HepG2 (cell line): ENCODE data around the gene DNAJA3. TPM values are rescaled to one million over a fixed set of nuclear protein-coding genes. Genes with fewer than 3 reads are reported as not detected.

Experiments
- FOXP4 ChIP-seq: sonication (generic); formaldehyde crosslinking; IDR thresholded peaks from 2 replicates; pipeline ENCODE4 v1.4.0; 2020; ENCODE audit warnings: missing genetic modification reagents
- ISL2 ChIP-seq: sonication (generic); formaldehyde crosslinking; IDR thresholded peaks from 2 replicates; pipeline ENCODE4 v1.5.0; 2020; ENCODE audit warnings: missing genetic modification reagents
- KMT2A ChIP-seq: sonication (generic); formaldehyde crosslinking; IDR thresholded peaks from 2 replicates; pipeline ENCODE4 v1.4.0; 2020; ENCODE audit warnings: missing genetic modification reagents
- MEIS2 ChIP-seq: sonication (generic); formaldehyde crosslinking; IDR thresholded peaks from 2 replicates; pipeline ENCODE4 v1.9.0; 2021; ENCODE audit warnings: mild to moderate bottlenecking, missing genetic modification reagents
- SALL1 ChIP-seq: sonication (generic); formaldehyde crosslinking; IDR thresholded peaks from 2 replicates; pipeline ENCODE4 v1.8.0; 2022; ENCODE audit warnings: mild to moderate bottlenecking, missing genetic modification reagents
- SP4 ChIP-seq: sonication (generic); formaldehyde crosslinking; IDR thresholded peaks from 2 replicates; pipeline ENCODE4 v1.8.1; 2023; ENCODE audit warnings: mild to moderate bottlenecking, missing genetic modification reagents
- TAF1 ChIP-seq: sonication (generic); formaldehyde crosslinking; IDR thresholded peaks from 2 replicates; pipeline ENCODE4 v1.4.0; 2020; ENCODE audit warnings: missing genetic modification reagents
- TERF1 ChIP-seq: sonication (generic); formaldehyde crosslinking; IDR thresholded peaks from 2 replicates; pipeline ENCODE4 v1.8.0; 2022; ENCODE audit warnings: mild to moderate bottlenecking, missing genetic modification reagents, moderate library complexity
- ZBTB46 ChIP-seq: sonication (generic); formaldehyde crosslinking; IDR thresholded peaks from 2 replicates; pipeline ENCODE4 v1.4.0; 2020; ENCODE audit warnings: mild to moderate bottlenecking, missing genetic modification reagents, borderline replicate concordance
- ZNF101 ChIP-seq: sonication (generic); formaldehyde crosslinking; IDR thresholded peaks from 2 replicates; pipeline ENCODE4 v1.4.0; 2020; ENCODE audit warnings: mild to moderate bottlenecking, low read depth, missing genetic modification reagents, borderline replicate concordance
- ZNF34 ChIP-seq: sonication (generic); formaldehyde crosslinking; IDR thresholded peaks from 2 replicates; pipeline ENCODE4 v1.4.0; 2020; ENCODE audit warnings: mild to moderate bottlenecking, missing genetic modification reagents, borderline replicate concordance
- ZNF709 ChIP-seq: sonication (generic); formaldehyde crosslinking; IDR thresholded peaks from 2 replicates; pipeline ENCODE4 v1.5.0; 2020; ENCODE audit warnings: mild to moderate bottlenecking, missing genetic modification reagents
- ZNF761 ChIP-seq: sonication (generic); formaldehyde crosslinking; conservative IDR thresholded peaks from 2 replicates; pipeline ENCODE4 v1.4.0; 2020; ENCODE audit warnings: mild to moderate bottlenecking, missing genetic modification reagents
- ZNF816 ChIP-seq: sonication (generic); formaldehyde crosslinking; IDR thresholded peaks from 2 replicates; pipeline ENCODE4 v1.8.0; 2022; ENCODE audit warnings: missing genetic modification reagents, mild to moderate bottlenecking, borderline replicate concordance
- polyA plus RNA-seq, 8 experiments: library from polyadenylated mRNA; depleted of rRNA in 3 of 8; stranded (reverse) in 7 of 8; unstranded in 1 of 8; fragments of >200 nt; fragmentation: Illumina TruSeq in 4 of 8; extraction: Trizol in 4 of 8; gene quantifications; 2 replicates each; pipeline versions ENCODE4 v1.2.1 to v1.2.3, GENCODE V29; 2011 to 2016; ENCODE audit warnings: low read depth in 4 of 8, missing spikeins in 1 of 8, mixed read lengths in 1 of 8; ENCODE audit not compliant: insufficient read depth in 1 of 8
- total RNA-seq, 5 experiments: library from RNA; depleted of rRNA; stranded (reverse); fragments of >200 nt; fragmentation: Illumina TruSeq; extraction: Trizol; gene quantifications; 2 replicates each; pipeline ENCODE4 v1.2.3, GENCODE V29; 2016; ENCODE audit warnings: low read depth in 1 of 5
- TF ChIP-seq, protein P1 (sequence below): sonication (generic); formaldehyde crosslinking; IDR thresholded peaks from 2 replicates; pipeline ENCODE4 v1.5.0; 2020; ENCODE audit warnings: mild to moderate bottlenecking, missing genetic modification reagents, borderline replicate concordance
- TF ChIP-seq, protein P2 (sequence below): sonication (generic); formaldehyde crosslinking; IDR thresholded peaks from 2 replicates; pipeline ENCODE4 v1.4.0; 2020; ENCODE audit warnings: missing genetic modification reagents, borderline replicate concordance

DNAJA3 gene
- total and polyA plus RNA-seq, 2 of the 13 experiments (the other 11 are each of a cell fraction or from before 2014, with no cell fraction given): 77.0 to 83.3 TPM

- TF ChIP-seq, protein P1, sequence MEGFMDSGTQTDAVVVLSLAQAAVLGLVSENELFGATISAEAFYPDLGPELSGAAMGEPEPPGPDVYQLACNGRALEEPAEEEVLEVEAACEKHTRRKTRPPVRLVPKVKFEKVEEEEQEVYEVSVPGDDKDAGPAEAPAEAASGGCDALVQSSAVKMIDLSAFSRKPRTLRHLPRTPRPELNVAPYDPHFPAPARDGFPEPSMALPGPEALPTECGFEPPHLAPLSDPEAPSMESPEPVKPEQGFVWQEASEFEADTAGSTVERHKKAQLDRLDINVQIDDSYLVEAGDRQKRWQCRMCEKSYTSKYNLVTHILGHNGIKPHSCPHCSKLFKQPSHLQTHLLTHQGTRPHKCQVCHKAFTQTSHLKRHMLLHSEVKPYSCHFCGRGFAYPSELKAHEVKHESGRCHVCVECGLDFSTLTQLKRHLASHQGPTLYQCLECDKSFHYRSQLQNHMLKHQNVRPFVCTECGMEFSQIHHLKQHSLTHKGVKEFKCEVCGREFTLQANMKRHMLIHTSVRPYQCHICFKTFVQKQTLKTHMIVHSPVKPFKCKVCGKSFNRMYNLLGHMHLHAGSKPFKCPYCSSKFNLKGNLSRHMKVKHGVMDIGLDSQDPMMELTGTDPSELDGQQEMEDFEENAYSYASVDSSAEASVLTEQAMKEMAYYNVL: peak; percentile 61; the same call in 1 of the 2 replicates
- TF ChIP-seq ZBTB46 (CRISPR knock-in tag) (no peak), ZNF34 (CRISPR knock-in tag) (no peak), ISL2 (no peak), SALL1 (CRISPR knock-in tag) (peak; percentile 73), FOXP4 (no peak), TERF1 (CRISPR knock-in tag) (peak; percentile 22; the same call in 1 of the 2 replicates), ZNF709 (0 out of 2 replicates have a peak, but pooled peaks have one; percentile 68), ZNF816 (CRISPR knock-in tag) (no peak), SP4 (CRISPR knock-in tag) (peak; percentile 99), TAF1 (CRISPR knock-in tag) (peak; percentile 23; the same call in 1 of the 2 replicates), MEIS2 (CRISPR knock-in tag) (no peak), KMT2A (CRISPR knock-in tag) (no peak), ZNF101 (CRISPR knock-in tag) (no peak), ZNF761 (CRISPR knock-in tag) (no peak)
- TF ChIP-seq, protein P2, sequence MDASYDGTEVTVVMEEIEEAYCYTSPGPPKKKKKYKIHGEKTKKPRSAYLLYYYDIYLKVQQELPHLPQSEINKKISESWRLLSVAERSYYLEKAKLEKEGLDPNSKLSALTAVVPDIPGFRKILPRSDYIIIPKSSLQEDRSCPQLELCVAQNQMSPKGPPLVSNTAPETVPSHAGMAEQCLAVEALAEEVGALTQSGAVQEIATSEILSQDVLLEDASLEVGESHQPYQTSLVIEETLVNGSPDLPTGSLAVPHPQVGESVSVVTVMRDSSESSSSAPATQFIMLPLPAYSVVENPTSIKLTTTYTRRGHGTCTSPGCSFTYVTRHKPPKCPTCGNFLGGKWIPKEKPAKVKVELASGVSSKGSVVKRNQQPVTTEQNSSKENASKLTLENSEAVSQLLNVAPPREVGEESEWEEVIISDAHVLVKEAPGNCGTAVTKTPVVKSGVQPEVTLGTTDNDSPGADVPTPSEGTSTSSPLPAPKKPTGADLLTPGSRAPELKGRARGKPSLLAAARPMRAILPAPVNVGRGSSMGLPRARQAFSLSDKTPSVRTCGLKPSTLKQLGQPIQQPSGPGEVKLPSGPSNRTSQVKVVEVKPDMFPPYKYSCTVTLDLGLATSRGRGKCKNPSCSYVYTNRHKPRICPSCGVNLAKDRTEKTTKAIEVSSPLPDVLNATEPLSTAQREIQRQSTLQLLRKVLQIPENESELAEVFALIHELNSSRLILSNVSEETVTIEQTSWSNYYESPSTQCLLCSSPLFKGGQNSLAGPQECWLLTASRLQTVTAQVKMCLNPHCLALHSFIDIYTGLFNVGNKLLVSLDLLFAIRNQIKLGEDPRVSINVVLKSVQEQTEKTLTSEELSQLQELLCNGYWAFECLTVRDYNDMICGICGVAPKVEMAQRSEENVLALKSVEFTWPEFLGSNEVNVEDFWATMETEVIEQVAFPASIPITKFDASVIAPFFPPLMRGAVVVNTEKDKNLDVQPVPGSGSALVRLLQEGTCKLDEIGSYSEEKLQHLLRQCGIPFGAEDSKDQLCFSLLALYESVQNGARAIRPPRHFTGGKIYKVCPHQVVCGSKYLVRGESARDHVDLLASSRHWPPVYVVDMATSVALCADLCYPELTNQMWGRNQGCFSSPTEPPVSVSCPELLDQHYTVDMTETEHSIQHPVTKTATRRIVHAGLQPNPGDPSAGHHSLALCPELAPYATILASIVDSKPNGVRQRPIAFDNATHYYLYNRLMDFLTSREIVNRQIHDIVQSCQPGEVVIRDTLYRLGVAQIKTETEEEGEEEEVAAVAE (CRISPR knock-in tag): no peak
Measured at GRCh38 chr16:4416200-4417032, 9.3 kb upstream of the DNAJA3 start, which contains the start of gene CORO7 (continued).
